Endodermal cell (in vitro differentiated cells): ENCODE measurements around the gene CDH4. TPM values are rescaled to one million over a fixed set of nuclear protein-coding genes. Genes with fewer than 3 reads are reported as not detected.

Source experiments
- DNase-seq: peaks from one replicate; pipeline ENCODE4 v3.0.0-alpha.2; 2017
- H3K27ac ChIP-seq: 2 replicates; pipeline ENCODE4 v1.5.1; 2013; ENCODE audit warnings: mild to moderate bottlenecking, low read depth, low read length, moderate library complexity
- H3K27me3 ChIP-seq: 2 replicates; pipeline ENCODE4 v1.6.1; 2013; ENCODE audit warnings: mild to moderate bottlenecking, low read length, moderate library complexity; ENCODE audit not compliant: insufficient read depth, control insufficient read depth, poor library complexity, severe bottlenecking
- H3K36me3 ChIP-seq: 2 replicates; pipeline ENCODE4 v1.7.0; 2013; ENCODE audit warnings: mild to moderate bottlenecking, low read length, moderate library complexity; ENCODE audit not compliant: control insufficient read depth, insufficient read depth
- H3K4me1 ChIP-seq: one replicate; pipeline ENCODE4 v1.7.0; 2013; ENCODE audit warnings: low read length; ENCODE audit not compliant: control insufficient read depth, insufficient read depth
- H3K4me3 ChIP-seq: 2 replicates; pipeline ENCODE4 v1.5.1; 2013; ENCODE audit warnings: mild to moderate bottlenecking, low read length, moderate library complexity
- H3K9ac ChIP-seq: 2 replicates; pipeline ENCODE4 v1.6.1; 2013; ENCODE audit warnings: mild to moderate bottlenecking, low read length, moderate library complexity; ENCODE audit not compliant: poor library complexity, severe bottlenecking; ENCODE audit errors: extremely low read depth
- H3K9me3 ChIP-seq: 2 replicates; pipeline ENCODE4 v1.6.1; 2013; ENCODE audit warnings: mild to moderate bottlenecking, low read length, moderate library complexity; ENCODE audit not compliant: control insufficient read depth
- H3K27ac Mint-ChIP-seq: 2 replicates; pipeline ENCODE4 v1.8.0; 2020; ENCODE audit warnings: mixed read lengths
- H3K27me3 Mint-ChIP-seq: 2 replicates; pipeline ENCODE4 v1.8.0; 2021; ENCODE audit warnings: mild to moderate bottlenecking, mixed read lengths; ENCODE audit not compliant: insufficient read depth
- H3K36me3 Mint-ChIP-seq: 2 replicates; pipeline ENCODE4 v1.8.0; 2020; ENCODE audit warnings: low read depth, mixed read lengths
- H3K4me1 Mint-ChIP-seq: 2 replicates; pipeline ENCODE4 v1.8.0; 2020; ENCODE audit warnings: mixed read lengths
- H3K4me3 Mint-ChIP-seq: 2 replicates; pipeline ENCODE4 v1.8.0; 2020; ENCODE audit warnings: mild to moderate bottlenecking, moderate library complexity, mixed read lengths
- H3K9me3 Mint-ChIP-seq: 2 replicates; pipeline ENCODE4 v1.8.0; 2020; ENCODE audit warnings: mild to moderate bottlenecking, mixed read lengths
- CTCF ChIP-seq: fragments of 200-600 bp; sonication (generic); conservative IDR thresholded peaks from 2 replicates; pipeline ENCODE4 v1.5.0; 2021; ENCODE audit warnings: antibody characterized with exemption, mild to moderate bottlenecking
- WGBS, 2 experiments: methylation state at CpG; one replicate each; pipeline versions ENCODE4 v1.1.5 to v1.1.7; 2013; ENCODE audit warnings: missing lambda C conversion rate in 2 of 2, mixed read lengths in 1 of 2; ENCODE audit not compliant: insufficient coverage in 1 of 2, insufficient read length in 1 of 2; 5-methylcytosine and 5-hydroxymethylcytosine counted together
- total RNA-seq, 2 donors: library from RNA; stranded (reverse); fragmentation: NEBNext Ultra II Directional in 1 of 2; extraction: Animal tissue kit (Norgen Biotek cat#: 25700) in 1 of 2; gene quantifications; 2 replicates in 1 of 2; 3 replicates in 1 of 2; pipeline ENCODE4 v1.2.1, GENCODE V29; 2021

The CDH4 gene
- total RNA-seq, 2 donors from 2014 or later: 1.8 to 5.8 TPM

GRCh38 chr20:61840779-61841455, 588.9 kb downstream of the CDH4 start:
- Histone ChIP-seq H3K36me3 (no peaks in the 10 kb centered on the region), H3K9me3 (no peaks in the 10 kb centered on the region), H3K27me3 (no peaks in the 10 kb centered on the region), H3K27ac (no peak overlapping the region), H3K4me3 (no peak overlapping the region), H3K9ac (no peak overlapping the region), H3K4me1 (no peaks in the 10 kb centered on the region)
- Mint-ChIP-seq H3K36me3 (no peaks in the 10 kb centered on the region), H3K9me3 (no peaks in the 10 kb centered on the region), H3K27ac (no peak overlapping the region), H3K4me3 (no peak overlapping the region), H3K4me1 (peaks cover 2% of the 10 kb centered on the region), H3K27me3 (no peaks in the 10 kb centered on the region)
- no peak for TF ChIP-seq CTCF
- WGBS, 2 experiments: 91 to 100% methylated on average over 5 to 26 of the region's 26 CpGs
- DNase-seq: no peak

DNA sequence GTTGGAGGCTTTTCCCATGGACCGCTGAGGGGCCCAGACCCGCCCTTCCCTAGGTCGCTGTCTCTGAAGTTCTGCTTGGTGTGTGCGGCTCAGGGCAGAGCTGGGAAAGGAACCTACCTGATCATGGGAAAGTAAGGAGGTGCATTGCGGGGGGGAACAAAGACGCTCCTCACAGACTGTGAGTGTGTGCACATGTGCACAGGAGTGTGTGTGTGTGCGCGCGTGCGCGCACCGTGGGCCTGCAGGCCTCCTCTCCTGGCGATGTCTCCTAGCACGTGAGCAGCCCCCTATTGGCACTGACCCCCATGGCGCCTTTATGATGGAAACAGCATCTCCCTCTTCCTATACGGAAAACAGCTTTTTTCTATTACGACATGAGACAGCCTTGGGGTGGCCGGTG, 589.5 kb downstream of the CDH4 start:
- Mint-ChIP-seq H3K4me1 (peaks cover 2% of the 10 kb centered on the region), H3K27ac (no peak overlapping the region), H3K9me3 (peaks cover 3% of the 10 kb centered on the region), H3K27me3 (no peaks in the 10 kb centered on the region), H3K36me3 (no peaks in the 10 kb centered on the region), H3K4me3 (no peak overlapping the region)
- no peak for TF ChIP-seq CTCF
- DNase-seq: no peak
- WGBS, 2 experiments: 92 to 93% methylated on average over 10 to 18 of the region's 18 CpGs
- Histone ChIP-seq H3K27ac (no peak overlapping the region), H3K9me3 (no peaks in the 10 kb centered on the region), H3K4me3 (no peak overlapping the region), H3K27me3 (no peaks in the 10 kb centered on the region), H3K4me1 (no peaks in the 10 kb centered on the region), H3K36me3 (no peaks in the 10 kb centered on the region), H3K9ac (no peak overlapping the region)

- DNase-seq: no peak
- no peaks in the 10 kb centered on the region for H3K27me3 ChIP-seq
- H3K9ac ChIP-seq: no peak overlapping the region
- Mint-ChIP-seq H3K9me3 (peaks cover 4% of the 10 kb centered on the region), H3K4me1 (peaks cover 2% of the 10 kb centered on the region), H3K27ac (no peak overlapping the region), H3K36me3 (no peaks in the 10 kb centered on the region), H3K4me3 (no peak overlapping the region), H3K27me3 (no peaks in the 10 kb centered on the region)
- no peaks in the 10 kb centered on the region for H3K36me3 ChIP-seq
- no peak for TF ChIP-seq CTCF
- no peak overlapping the region for H3K27ac ChIP-seq
- H3K4me3 ChIP-seq: no peak overlapping the region
- no peaks in the 10 kb centered on the region for H3K9me3 ChIP-seq
- H3K4me1 ChIP-seq: no peaks in the 10 kb centered on the region
- 83% methylated on average over 9 of the region's 9 CpGs for WGBS, 2 experiments
Observed at GRCh38 chr20:61841966-61842365, 589.9 kb downstream of the CDH4 start.
